ENCODE data around the gene MAN1B1. TPM values are rescaled to one million over a fixed set of nuclear protein-coding genes. Genes with fewer than 3 reads are reported as not detected.

The MAN1B1 gene
- total RNA-seq, 1 donor from 2014 or later: 109 TPM

GRCh38 chr9:137070201-137070905 lies 16.4 kb upstream of the MAN1B1 start, which contains the start of gene SAPCD2:
Gene SAPCD2 (minus strand): TSS chr9:137070557. CDS start chr9:137070460, 97 bp downstream.
- peak; percentile 92 for DNase-seq (ENCODE audit: extremely low spot score, unreplicated experiment)
- TF ChIP-seq CTCF (IDR thresholded peaks at IDR 0.05): no peak
- peaks cover 12% of the 10 kb centered on the region for H3K4me1 Mint-ChIP-seq (ENCODE audit: unreplicated experiment)
- no peaks in the 10 kb centered on the region for H3K36me3 Mint-ChIP-seq (ENCODE audit: unreplicated experiment)
- H3K27ac Mint-ChIP-seq (ENCODE audit: unreplicated experiment): peak within 1 kb of the TSS; percentile 52
- H3K4me3 Mint-ChIP-seq (ENCODE audit: unreplicated experiment): peak within 1 kb of the TSS; percentile 63
- H3K27me3 Mint-ChIP-seq (ENCODE audit: unreplicated experiment): no peaks in the 10 kb centered on the region
- H3K9me3 Mint-ChIP-seq (ENCODE audit: unreplicated experiment): no peaks in the 10 kb centered on the region

GRCh38 chr9:137070906-137071275 lies 15.9 kb upstream of the MAN1B1 start:
- Mint-ChIP-seq H3K27me3 (ENCODE audit: unreplicated experiment) (no peaks in the 10 kb centered on the region), H3K4me1 (ENCODE audit: unreplicated experiment) (peaks cover 12% of the 10 kb centered on the region), H3K9me3 (ENCODE audit: unreplicated experiment) (no peaks in the 10 kb centered on the region), H3K27ac (ENCODE audit: unreplicated experiment) (peak overlapping the region; percentile 52), H3K36me3 (ENCODE audit: unreplicated experiment) (no peaks in the 10 kb centered on the region), H3K4me3 (ENCODE audit: unreplicated experiment) (peak overlapping the region; percentile 63)
- TF ChIP-seq CTCF (IDR thresholded peaks at IDR 0.05): no peak
- DNase-seq (ENCODE audit: extremely low spot score, unreplicated experiment): peak; percentile 85

GRCh38 chr9:137071282-137071681 lies 15.5 kb upstream of the MAN1B1 start:
- H3K4me3 Mint-ChIP-seq (ENCODE audit: unreplicated experiment): peak overlapping the region; percentile 63
- peak overlapping the region; percentile 52 for H3K27ac Mint-ChIP-seq (ENCODE audit: unreplicated experiment)
- no peak for DNase-seq (ENCODE audit: extremely low spot score, unreplicated experiment)

GRCh38 chr9:137073992-137074399 lies 12.8 kb upstream of the MAN1B1 start:
- H3K27ac Mint-ChIP-seq (ENCODE audit: unreplicated experiment): no peak overlapping the region
- no peaks in the 10 kb centered on the region for H3K36me3 Mint-ChIP-seq (ENCODE audit: unreplicated experiment)
- no peak for TF ChIP-seq CTCF (IDR thresholded peaks at IDR 0.05)
- H3K4me1 Mint-ChIP-seq (ENCODE audit: unreplicated experiment): peaks cover 17% of the 10 kb centered on the region
- no peak overlapping the region for H3K4me3 Mint-ChIP-seq (ENCODE audit: unreplicated experiment)
- no peak for DNase-seq (ENCODE audit: extremely low spot score, unreplicated experiment)
- no peaks in the 10 kb centered on the region for H3K27me3 Mint-ChIP-seq (ENCODE audit: unreplicated experiment)
- no peaks in the 10 kb centered on the region for H3K9me3 Mint-ChIP-seq (ENCODE audit: unreplicated experiment)

More at GRCh38 chr9:137071282-137071681, 15.5 kb upstream of the MAN1B1 start:
- no peaks in the 10 kb centered on the region for H3K36me3 Mint-ChIP-seq (ENCODE audit: unreplicated experiment)
- no peaks in the 10 kb centered on the region for H3K9me3 Mint-ChIP-seq (ENCODE audit: unreplicated experiment)
- H3K4me1 Mint-ChIP-seq (ENCODE audit: unreplicated experiment): peaks cover 12% of the 10 kb centered on the region
- no peak for TF ChIP-seq CTCF (IDR thresholded peaks at IDR 0.05)
- no peaks in the 10 kb centered on the region for H3K27me3 Mint-ChIP-seq (ENCODE audit: unreplicated experiment)

GRCh38 chr9:137074657-137075274 lies 12.0 kb upstream of the MAN1B1 start:
- no peaks in the 10 kb centered on the region for H3K36me3 Mint-ChIP-seq (ENCODE audit: unreplicated experiment)
- H3K27ac Mint-ChIP-seq (ENCODE audit: unreplicated experiment): no peak overlapping the region
- TF ChIP-seq CTCF (IDR thresholded peaks at IDR 0.05): no peak

More at GRCh38 chr9:137074657-137075274, 12.0 kb upstream of the MAN1B1 start:
- no peak overlapping the region for H3K4me3 Mint-ChIP-seq (ENCODE audit: unreplicated experiment)
- no peak for DNase-seq (ENCODE audit: extremely low spot score, unreplicated experiment)
- no peaks in the 10 kb centered on the region for H3K27me3 Mint-ChIP-seq (ENCODE audit: unreplicated experiment)
- no peaks in the 10 kb centered on the region for H3K9me3 Mint-ChIP-seq (ENCODE audit: unreplicated experiment)
- H3K4me1 Mint-ChIP-seq (ENCODE audit: unreplicated experiment): peaks cover 17% of the 10 kb centered on the region
